ENCODE measurements around the gene SAYSD1. TPM values are rescaled to one million over a fixed set of nuclear protein-coding genes. Genes with fewer than 3 reads are reported as not detected.

The SAYSD1 gene
- total RNA-seq, 1 donor from 2014 or later: 14.8 TPM

DNA sequence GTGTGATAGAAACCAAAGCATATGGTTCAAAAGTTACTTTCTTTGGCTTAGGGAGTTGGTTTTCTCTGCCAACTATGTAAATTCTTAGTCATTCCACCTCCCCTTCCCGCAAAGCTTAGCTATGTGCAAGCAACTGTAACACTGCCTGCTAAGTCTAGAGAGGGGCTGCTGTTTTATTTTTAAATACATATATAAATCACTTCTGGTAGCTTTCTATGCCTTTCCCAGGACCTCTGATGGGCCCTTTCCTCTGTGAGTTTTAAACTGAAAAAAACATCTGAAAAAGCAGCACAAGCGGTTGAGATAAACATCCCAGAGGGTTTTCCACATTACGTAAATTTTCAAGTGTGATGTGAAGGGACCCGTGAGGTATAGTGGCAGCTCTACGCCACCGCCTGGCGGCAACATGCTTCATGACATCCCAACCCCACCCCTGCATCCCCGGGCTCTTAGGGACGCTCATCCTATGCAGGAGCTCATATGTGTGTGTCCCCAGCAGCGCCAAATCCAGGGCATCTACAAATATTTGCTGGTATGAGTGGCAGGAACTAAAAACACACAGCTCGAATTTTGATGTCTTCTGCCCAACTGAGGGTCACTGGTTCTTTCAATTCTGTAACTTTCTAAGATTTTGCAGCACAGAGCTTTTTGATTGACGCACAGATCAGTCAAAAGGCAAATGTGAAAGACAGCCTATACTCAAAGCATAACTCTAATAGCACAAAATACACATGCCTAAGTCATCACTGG, 12.7 kb downstream of the SAYSD1 start:
- Mint-ChIP-seq H3K4me1 (peaks cover 9% of the 10 kb centered on the region), H3K4me3 (no peak overlapping the region), H3K36me3 (ENCODE audit: low read depth) (peaks cover 32% of the 10 kb centered on the region), H3K9me3 (no peaks in the 10 kb centered on the region), H3K27me3 (peaks cover 9% of the 10 kb centered on the region), H3K27ac (no peak overlapping the region)
- peak; percentile 67 for DNase-seq
- intact Hi-C loops (cut with micrococcal nuclease): no loop called here

DNA sequence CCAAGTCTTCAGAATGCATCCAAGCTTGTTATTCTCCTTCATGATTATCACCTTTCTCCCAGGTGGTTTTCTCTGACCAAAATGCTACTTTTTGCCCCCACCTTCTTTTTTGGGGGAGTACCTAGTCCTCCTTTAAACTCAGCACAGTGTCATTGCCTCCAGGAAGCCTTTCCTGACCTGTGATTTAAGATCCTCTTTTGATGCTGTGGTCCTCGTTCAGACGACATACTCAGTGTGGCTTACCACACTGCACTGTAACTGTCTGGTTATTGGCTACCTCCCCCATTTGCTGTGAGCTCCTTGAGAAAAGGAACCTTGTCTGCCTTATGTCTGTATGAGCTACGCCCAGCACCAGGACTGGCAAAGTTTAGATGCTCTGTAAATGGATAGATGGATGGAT, 14.6 kb downstream of the SAYSD1 start:
- Mint-ChIP-seq H3K27me3 (peaks cover 9% of the 10 kb centered on the region), H3K27ac (peak overlapping the region; percentile 25), H3K36me3 (ENCODE audit: low read depth) (peaks cover 20% of the 10 kb centered on the region), H3K4me3 (no peak overlapping the region), H3K4me1 (peaks cover 9% of the 10 kb centered on the region), H3K9me3 (no peaks in the 10 kb centered on the region)
- intact Hi-C loops (cut with micrococcal nuclease): no loop called here
- peak; percentile 65 for DNase-seq

DNA sequence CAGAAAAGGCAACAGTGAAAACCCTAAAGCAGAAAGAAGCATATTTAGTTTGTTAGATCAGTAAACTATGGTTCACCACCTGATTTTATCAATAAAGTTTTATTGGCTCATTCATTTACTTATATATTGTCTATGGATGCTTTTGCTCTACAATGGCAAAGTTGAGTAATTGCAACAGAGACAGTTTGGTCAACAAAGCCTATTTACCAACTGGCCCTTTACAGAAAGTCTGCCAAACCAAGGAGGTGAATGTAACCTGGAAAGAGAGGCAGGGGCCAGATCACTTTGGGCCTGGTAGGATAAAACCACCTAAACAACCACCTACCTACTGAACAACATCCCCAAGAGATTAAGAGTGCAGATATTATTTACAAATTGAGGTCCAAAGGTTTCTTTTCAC, 19.4 kb downstream of the SAYSD1 start:
- peaks cover 2% of the 10 kb centered on the region for H3K36me3 Mint-ChIP-seq (ENCODE audit: low read depth)
- no peak for DNase-seq
- peaks cover 36% of the 10 kb centered on the region for H3K27me3 Mint-ChIP-seq
- no peak overlapping the region for H3K4me3 Mint-ChIP-seq
- H3K9me3 Mint-ChIP-seq: no peaks in the 10 kb centered on the region
- H3K4me1 Mint-ChIP-seq: peaks cover 6% of the 10 kb centered on the region
- H3K27ac Mint-ChIP-seq: no peak overlapping the region
- intact Hi-C loops (cut with micrococcal nuclease): no loop called here

DNA sequence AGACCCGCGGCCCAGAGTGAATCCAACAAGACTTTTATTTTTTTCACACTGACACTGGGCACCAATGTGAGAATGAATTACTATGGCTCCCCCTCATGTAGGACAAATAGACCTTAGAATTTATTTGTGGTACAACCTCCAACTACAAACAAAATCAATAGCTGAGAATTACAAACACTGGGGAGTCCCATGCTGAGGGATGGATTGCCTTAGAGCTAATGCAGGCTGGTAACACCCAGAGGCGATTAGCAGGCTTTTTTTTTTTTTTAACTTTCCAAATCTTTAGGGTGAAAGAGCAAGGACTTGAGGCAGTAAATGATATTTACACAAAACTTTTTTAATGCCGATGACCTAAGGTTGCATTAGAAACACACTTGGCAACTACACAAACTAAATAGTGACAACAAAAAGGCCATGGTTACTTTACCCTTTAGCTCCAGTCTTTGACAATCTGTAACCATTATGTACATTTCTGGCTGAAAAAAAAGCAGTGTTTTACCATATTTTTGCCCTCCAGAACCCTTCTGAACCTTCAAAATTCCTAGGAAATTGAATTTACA, 21.8 kb downstream of the SAYSD1 start:
- Mint-ChIP-seq H3K27ac (no peak overlapping the region), H3K36me3 (ENCODE audit: low read depth) (no peaks in the 10 kb centered on the region), H3K4me1 (peaks cover 4% of the 10 kb centered on the region), H3K4me3 (no peak overlapping the region), H3K27me3 (peaks cover 49% of the 10 kb centered on the region), H3K9me3 (no peaks in the 10 kb centered on the region)
- intact Hi-C loops (cut with micrococcal nuclease): no loop called here
- no peak for DNase-seq

DNA sequence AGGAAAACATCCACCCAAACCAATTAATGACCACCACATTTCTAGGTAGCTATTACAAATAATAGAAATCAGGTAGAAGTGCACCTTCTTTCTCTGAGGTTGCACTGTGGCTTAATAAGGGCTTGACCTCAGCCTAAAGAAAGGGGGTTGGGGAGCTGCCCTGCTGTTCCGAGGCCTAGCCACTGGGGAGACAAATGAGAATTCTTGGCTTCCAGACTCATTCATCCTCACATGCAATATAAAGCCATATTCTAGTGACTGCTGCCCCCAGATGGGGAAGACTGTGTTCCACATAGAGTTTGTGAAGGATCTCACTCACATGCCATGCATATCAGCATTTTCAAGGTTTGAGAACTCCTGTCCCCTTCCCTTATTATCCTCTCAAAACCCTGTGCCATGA, 22.9 kb downstream of the SAYSD1 start:
- intact Hi-C loops (cut with micrococcal nuclease): no loop called here
- no peak for DNase-seq
- peaks cover 59% of the 10 kb centered on the region for H3K27me3 Mint-ChIP-seq
- peaks cover 4% of the 10 kb centered on the region for H3K4me1 Mint-ChIP-seq
- no peak overlapping the region for H3K27ac Mint-ChIP-seq
- no peak overlapping the region for H3K4me3 Mint-ChIP-seq
- no peaks in the 10 kb centered on the region for H3K9me3 Mint-ChIP-seq
- H3K36me3 Mint-ChIP-seq (ENCODE audit: low read depth): no peaks in the 10 kb centered on the region

DNA sequence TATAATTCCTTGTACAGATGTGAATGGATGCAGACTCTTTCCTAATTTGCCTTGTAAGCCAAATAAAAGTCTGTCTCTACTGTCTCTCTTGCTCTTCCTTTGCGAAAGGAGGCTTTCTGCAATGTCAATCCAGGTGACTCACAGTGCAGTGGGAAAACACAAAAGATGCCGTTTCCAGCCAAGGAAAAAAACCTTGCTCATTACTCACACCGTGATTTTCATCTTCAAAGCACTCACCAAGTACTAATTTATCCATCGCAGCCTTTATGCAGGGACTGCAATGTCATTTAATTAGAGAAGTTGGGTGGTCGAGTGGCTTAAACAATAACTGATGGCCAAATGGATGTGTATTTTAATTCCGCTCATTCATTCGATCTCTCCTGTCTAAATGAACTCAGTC, 23.8 kb downstream of the SAYSD1 start:
- intact Hi-C loops (cut with micrococcal nuclease): no loop called here
- Mint-ChIP-seq H3K27ac (no peak overlapping the region), H3K36me3 (ENCODE audit: low read depth) (no peaks in the 10 kb centered on the region), H3K4me3 (no peak overlapping the region), H3K27me3 (peaks cover 64% of the 10 kb centered on the region), H3K4me1 (peaks cover 13% of the 10 kb centered on the region), H3K9me3 (no peaks in the 10 kb centered on the region)
- DNase-seq: no peak

DNA sequence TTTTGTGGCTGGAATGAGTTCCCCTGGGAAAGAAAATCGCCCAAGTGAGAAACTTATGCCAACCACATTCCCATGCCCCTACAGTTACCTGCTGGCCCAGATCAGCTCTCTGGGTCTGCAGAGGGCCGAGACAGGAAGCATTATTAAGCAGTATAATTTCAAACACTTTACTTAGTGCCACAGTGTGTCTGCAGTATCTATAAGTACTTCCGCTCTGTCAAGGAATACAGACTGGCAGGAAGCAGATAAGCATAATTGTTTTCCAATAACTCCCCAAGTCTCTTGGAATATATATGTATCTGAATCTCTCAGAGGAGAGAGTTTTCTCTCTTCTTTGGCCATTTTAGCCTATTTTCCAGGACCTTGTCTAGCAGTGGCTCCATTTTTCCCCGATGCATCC, 24.9 kb downstream of the SAYSD1 start:
- Mint-ChIP-seq H3K27me3 (peaks cover 64% of the 10 kb centered on the region), H3K4me3 (no peak overlapping the region), H3K36me3 (ENCODE audit: low read depth) (no peaks in the 10 kb centered on the region), H3K9me3 (no peaks in the 10 kb centered on the region), H3K27ac (no peak overlapping the region), H3K4me1 (peaks cover 16% of the 10 kb centered on the region)
- intact Hi-C loops (cut with micrococcal nuclease): no loop called here
- no peak for DNase-seq

DNA sequence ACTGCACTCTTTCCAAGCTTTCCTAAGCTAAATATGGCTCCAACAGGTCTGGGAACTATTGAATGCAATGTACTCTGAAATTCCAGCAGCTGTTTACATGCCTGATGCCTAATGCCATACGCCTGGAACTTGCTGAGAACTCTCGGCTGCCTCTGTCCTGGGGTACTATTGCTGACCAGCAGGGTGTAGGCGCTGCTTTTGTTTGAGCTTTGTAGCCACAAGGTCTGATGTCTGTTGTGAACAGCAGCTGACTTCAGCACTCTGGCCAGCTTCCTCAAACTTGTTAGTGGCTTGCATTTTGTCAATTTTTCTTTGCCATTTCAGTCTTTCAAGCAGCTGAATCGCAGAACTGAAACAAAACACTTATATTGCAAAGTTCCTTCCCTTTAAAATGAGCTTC, 26.7 kb downstream of the SAYSD1 start:
- H3K4me3 Mint-ChIP-seq: no peak overlapping the region
- peaks cover 63% of the 10 kb centered on the region for H3K27me3 Mint-ChIP-seq
- no peaks in the 10 kb centered on the region for H3K36me3 Mint-ChIP-seq (ENCODE audit: low read depth)
- intact Hi-C loops (cut with micrococcal nuclease): loop anchor here (10.0 kb wide), 1 partner anchor 66 kb away; no protein-coding TSS in a partner anchor
- H3K4me1 Mint-ChIP-seq: peaks cover 18% of the 10 kb centered on the region
- H3K9me3 Mint-ChIP-seq: no peaks in the 10 kb centered on the region
- H3K27ac Mint-ChIP-seq: no peak overlapping the region
- peak; percentile 69 for DNase-seq

DNA sequence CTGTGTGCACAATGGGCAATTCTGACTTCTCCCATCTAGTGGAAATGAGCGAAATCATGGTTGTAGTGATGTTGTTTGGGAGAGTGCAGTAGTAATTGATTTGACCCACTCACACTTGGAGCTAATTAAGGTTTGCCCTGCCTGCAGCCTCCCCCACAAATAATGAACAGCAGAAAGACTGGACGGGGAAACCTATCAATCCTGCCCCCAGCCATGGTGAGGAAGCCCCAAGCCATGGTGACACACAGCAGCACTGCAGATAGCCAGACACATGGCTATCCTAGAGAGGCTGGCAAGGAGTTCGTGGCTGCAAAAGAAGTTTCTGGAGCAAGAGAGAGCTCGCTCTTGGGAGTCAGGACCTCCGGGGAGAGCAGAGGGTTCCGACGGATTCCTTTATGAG, 27.8 kb downstream of the SAYSD1 start:
- no peaks in the 10 kb centered on the region for H3K36me3 Mint-ChIP-seq (ENCODE audit: low read depth)
- peaks cover 18% of the 10 kb centered on the region for H3K4me1 Mint-ChIP-seq
- H3K27me3 Mint-ChIP-seq: peaks cover 59% of the 10 kb centered on the region
- intact Hi-C loops (cut with micrococcal nuclease): loop anchor here (10.0 kb wide), 1 partner anchor 68 kb away; no protein-coding TSS in a partner anchor
- H3K27ac Mint-ChIP-seq: no peak overlapping the region
- H3K4me3 Mint-ChIP-seq: no peak overlapping the region
- H3K9me3 Mint-ChIP-seq: no peaks in the 10 kb centered on the region
- DNase-seq: no peak

DNA sequence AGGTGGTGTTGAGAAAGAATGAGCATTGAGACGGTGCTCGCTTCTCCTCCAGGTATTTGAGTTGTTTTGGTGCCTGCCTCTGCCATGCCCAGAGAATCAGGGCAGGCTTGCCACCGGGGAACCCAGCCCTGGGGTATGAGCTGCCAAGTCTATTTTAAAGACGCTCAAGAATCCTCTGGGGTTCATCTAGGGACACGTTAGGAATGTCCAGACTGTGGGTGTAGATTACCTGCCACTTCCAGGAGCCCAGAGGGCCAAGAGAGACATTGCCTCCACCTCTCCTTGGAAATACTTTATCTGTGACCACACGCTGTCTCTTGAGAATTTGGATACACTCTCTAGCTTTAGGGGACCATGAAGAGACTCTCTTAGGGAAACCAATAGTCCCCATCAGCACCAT, 28.3 kb downstream of the SAYSD1 start:
- Mint-ChIP-seq H3K36me3 (ENCODE audit: low read depth) (no peaks in the 10 kb centered on the region), H3K4me3 (no peak overlapping the region), H3K4me1 (peaks cover 18% of the 10 kb centered on the region), H3K27ac (no peak overlapping the region), H3K9me3 (no peaks in the 10 kb centered on the region), H3K27me3 (peaks cover 55% of the 10 kb centered on the region)
- intact Hi-C loops (cut with micrococcal nuclease): loop anchor here (1.0 to 10.0 kb wide), 2 partner anchors 25 to 68 kb away; no protein-coding TSS in a partner anchor
- DNase-seq: no peak

DNA sequence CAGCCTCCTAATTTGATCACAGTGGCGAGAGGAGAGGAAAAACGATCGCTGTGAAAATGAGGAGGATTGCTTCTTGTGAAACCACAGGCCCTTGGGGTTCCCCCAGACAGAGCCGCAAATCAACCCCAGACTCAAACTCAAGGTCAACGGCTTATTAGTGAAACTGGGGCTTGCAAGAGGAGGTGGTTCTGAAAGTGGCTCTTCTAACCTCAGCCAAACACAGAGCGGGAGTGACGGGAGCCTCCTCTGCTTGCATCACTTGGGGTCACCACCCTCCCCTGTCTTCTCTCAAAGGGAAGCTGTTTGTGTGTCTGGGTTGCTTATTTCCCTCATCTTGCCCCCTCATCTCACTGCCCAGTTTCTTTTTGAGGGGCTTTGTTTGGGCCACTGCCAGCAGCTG, 28.7 kb downstream of the SAYSD1 start:
- DNase-seq: peak; percentile 74
- H3K27ac Mint-ChIP-seq: peak overlapping the region; percentile 50
- peaks cover 50% of the 10 kb centered on the region for H3K27me3 Mint-ChIP-seq
- intact Hi-C loops (cut with micrococcal nuclease): loop anchor here (1.0 to 10.0 kb wide), 2 partner anchors 25 to 69 kb away; no protein-coding TSS in a partner anchor
- H3K4me3 Mint-ChIP-seq: no peak overlapping the region
- H3K9me3 Mint-ChIP-seq: no peaks in the 10 kb centered on the region
- no peaks in the 10 kb centered on the region for H3K36me3 Mint-ChIP-seq (ENCODE audit: low read depth)
- H3K4me1 Mint-ChIP-seq: peaks cover 18% of the 10 kb centered on the region

DNA sequence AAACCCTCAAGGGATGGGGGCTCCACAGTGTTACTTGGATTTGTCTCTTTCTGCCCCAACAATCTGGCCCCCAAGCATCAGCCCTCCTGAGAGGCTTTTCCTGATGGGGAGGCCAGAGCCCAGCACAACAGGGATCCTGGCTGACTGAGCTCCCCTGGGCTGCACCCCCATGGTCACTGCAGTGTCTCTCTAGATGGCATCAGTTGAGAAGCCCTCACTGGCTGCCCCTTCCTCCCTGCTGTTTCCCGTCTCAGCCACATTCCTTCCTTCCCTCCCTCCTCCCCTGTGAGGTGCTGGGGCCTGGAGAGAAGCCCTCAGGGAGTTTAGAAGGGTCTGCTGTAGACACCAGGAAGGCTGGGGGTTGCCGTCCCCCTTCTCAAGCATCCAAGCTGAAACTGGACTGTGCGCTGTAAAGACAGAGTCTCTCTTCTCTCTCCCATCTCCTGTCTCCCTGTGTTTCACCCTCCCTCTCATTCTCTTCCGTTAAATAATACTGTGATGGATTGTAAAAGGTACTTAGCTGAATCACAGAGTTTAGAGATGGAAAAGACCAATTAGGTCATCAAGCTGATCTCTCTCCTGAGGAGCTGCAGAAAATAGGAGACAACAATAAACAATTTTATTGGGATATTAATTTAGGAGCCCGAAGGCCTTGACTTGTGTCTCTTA, 29.7 kb downstream of the SAYSD1 start:
- peaks cover 18% of the 10 kb centered on the region for H3K4me1 Mint-ChIP-seq
- no peaks in the 10 kb centered on the region for H3K9me3 Mint-ChIP-seq
- H3K27me3 Mint-ChIP-seq: peaks cover 42% of the 10 kb centered on the region
- DNase-seq: no peak
- no peak overlapping the region for H3K27ac Mint-ChIP-seq
- intact Hi-C loops (cut with micrococcal nuclease): loop anchor here (10.0 kb wide), 1 partner anchor 70 kb away; no protein-coding TSS in a partner anchor
- H3K4me3 Mint-ChIP-seq: no peak overlapping the region
- H3K36me3 Mint-ChIP-seq (ENCODE audit: low read depth): no peaks in the 10 kb centered on the region

DNA sequence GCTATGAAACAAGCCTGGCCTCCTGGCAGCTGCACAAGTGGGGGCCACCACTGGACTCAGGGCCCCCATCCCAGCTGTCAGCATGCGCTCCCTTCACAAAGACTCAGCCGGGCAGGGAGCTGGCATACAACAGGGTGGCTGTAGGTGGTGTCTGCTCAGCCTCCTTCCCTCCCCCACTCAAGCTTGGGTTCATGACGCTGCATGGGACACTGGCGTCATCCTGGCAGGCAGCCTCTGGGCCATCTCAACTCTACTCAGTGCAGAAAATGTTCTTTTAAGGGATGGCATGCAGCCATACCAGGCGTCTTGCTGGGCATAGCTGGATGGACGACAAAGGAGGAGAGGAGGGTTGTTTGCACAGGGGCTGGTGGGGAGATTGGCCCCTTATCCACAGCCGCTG, 30.5 kb downstream of the SAYSD1 start:
- Mint-ChIP-seq H3K27me3 (peaks cover 36% of the 10 kb centered on the region), H3K4me3 (no peak overlapping the region), H3K4me1 (peaks cover 18% of the 10 kb centered on the region), H3K9me3 (no peaks in the 10 kb centered on the region), H3K27ac (no peak overlapping the region), H3K36me3 (ENCODE audit: low read depth) (no peaks in the 10 kb centered on the region)
- intact Hi-C loops (cut with micrococcal nuclease): loop anchor here (10.0 kb wide), 1 partner anchor 70 kb away; no protein-coding TSS in a partner anchor
- DNase-seq: no peak

DNA sequence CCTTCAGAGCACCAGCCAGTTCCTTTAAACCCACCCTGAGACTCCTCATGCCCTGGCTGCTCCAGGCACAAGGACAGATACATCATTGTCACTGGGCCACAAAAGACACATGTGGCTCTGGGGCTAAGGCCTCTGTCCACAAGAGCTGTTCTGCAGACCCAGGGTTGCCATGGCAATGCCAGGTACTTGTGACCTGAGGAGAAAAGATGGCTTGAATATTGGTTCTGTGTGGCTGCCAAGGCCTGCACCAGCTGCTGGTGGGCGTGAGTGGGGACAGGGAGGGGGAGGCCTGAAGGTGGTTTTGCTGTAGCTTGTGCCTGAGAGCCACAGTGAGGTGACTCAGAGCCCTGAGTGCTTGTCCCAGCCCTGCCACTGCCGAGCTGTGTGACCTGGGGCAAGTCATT, 31.8 kb downstream of the SAYSD1 start:
- H3K27me3 Mint-ChIP-seq: peaks cover 24% of the 10 kb centered on the region
- H3K36me3 Mint-ChIP-seq (ENCODE audit: low read depth): no peaks in the 10 kb centered on the region
- no peaks in the 10 kb centered on the region for H3K9me3 Mint-ChIP-seq
- intact Hi-C loops (cut with micrococcal nuclease): loop anchor here (10.0 kb wide), 1 partner anchor 72 kb away; no protein-coding TSS in a partner anchor
- peak overlapping the region; percentile 1 for H3K27ac Mint-ChIP-seq
- H3K4me1 Mint-ChIP-seq: peaks cover 14% of the 10 kb centered on the region
- H3K4me3 Mint-ChIP-seq: no peak overlapping the region
- no peak for DNase-seq

Measured in activated CD4-positive, alpha-beta T cell treated with anti-CD3 and anti-CD28 coated beads, Interleukin-2, amount 10 ng/mL, durations not matched to agents 24 days and 14 days (primary cell).